GM21825 (cell line): ENCODE results near the gene ZBTB46.

Experiments used
- ATAC-seq: cut with Tn5 transposase; IDR thresholded peaks from one replicate; pipeline ENCODE4 v1.9.1; 2021; ENCODE audit warnings: mild to moderate bottlenecking, moderate library complexity; ENCODE audit not compliant: unreplicated experiment

Gene ZBTB46

GRCh38 chr20:63748070-63748933 is 82.8 kb downstream of the ZBTB46 start:
- no peak for ATAC-seq

GRCh38 chr20:63747622-63748069 is 83.4 kb downstream of the ZBTB46 start:
- no peak for ATAC-seq

- no peak for ATAC-seq
Observed at GRCh38 chr20:63746751-63747315, 84.2 kb downstream of the ZBTB46 start.

GRCh38 chr20:63745961-63746731 is 84.9 kb downstream of the ZBTB46 start:
- ATAC-seq = no peak

- no peak for ATAC-seq
Observed at GRCh38 chr20:63745424-63745805, 85.6 kb downstream of the ZBTB46 start.

- no peak for ATAC-seq
Observed at GRCh38 chr20:63744574-63745423, 86.3 kb downstream of the ZBTB46 start.

- no peak for ATAC-seq
Observed at GRCh38 chr20:63744158-63744557, 86.9 kb downstream of the ZBTB46 start.

GRCh38 chr20:63743210-63743970 is 87.7 kb downstream of the ZBTB46 start:
- no peak for ATAC-seq

- ATAC-seq = no peak
Observed at GRCh38 chr20:63742381-63743024, 88.6 kb downstream of the ZBTB46 start.

GRCh38 chr20:63741676-63742380 is 89.2 kb downstream of the ZBTB46 start:
- ATAC-seq = no peak

GRCh38 chr20:63741354-63741675 is 89.7 kb downstream of the ZBTB46 start:
- no peak for ATAC-seq

- no peak for ATAC-seq
Observed at GRCh38 chr20:63740627-63741353, 90.3 kb downstream of the ZBTB46 start.

GRCh38 chr20:63740070-63740626 is 90.9 kb downstream of the ZBTB46 start:
- no peak for ATAC-seq

- peak; percentile 43 for ATAC-seq
Observed at GRCh38 chr20:63739130-63740069, 91.7 kb downstream of the ZBTB46 start, which contains the start of gene SLC2A4RG. Gene SLC2A4RG (plus strand): TSS chr20:63739776. CDS start chr20:63739913, 137 bp downstream.

- ATAC-seq = no peak
Observed at GRCh38 chr20:63738687-63739129, 92.4 kb downstream of the ZBTB46 start.

- no peak for ATAC-seq
Observed at GRCh38 chr20:63737945-63738686, 92.9 kb downstream of the ZBTB46 start.
